Neural progenitor cell (in vitro differentiated cells): Measurements from ENCODE around the gene LAMTOR5. TPM values are rescaled to one million over a fixed set of nuclear protein-coding genes. Genes with fewer than 3 reads are reported as not detected.

Experiments used
- DNase-seq: peaks from one replicate; pipeline ENCODE4 v3.0.0-alpha.2; 2016; ENCODE audit warnings: low spot score
- H2AFZ ChIP-seq: fragments of 200-600 bp; sonication (generic); replicated peaks from 2 replicates; pipeline ENCODE4 v1.6.1; 2016; ENCODE audit warnings: antibody characterized with exemption
- H3F3A ChIP-seq: fragments of 200-600 bp; sonication (generic); 2 replicates; pipeline ENCODE4 v1.6.1; 2016; ENCODE audit warnings: antibody characterized with exemption, low read depth
- H3K27ac ChIP-seq: fragments of 200-600 bp; sonication (generic); 2 replicates; pipeline ENCODE4 v1.5.1; 2016; ENCODE audit warnings: mild to moderate bottlenecking
- H3K27me3 ChIP-seq: fragments of 200-600 bp; sonication (generic); 2 replicates; pipeline ENCODE4 v1.6.1; 2016; ENCODE audit warnings: mild to moderate bottlenecking, moderate library complexity
- H3K36me3 ChIP-seq: fragments of 200-600 bp; sonication (generic); 2 replicates; pipeline ENCODE4 v1.5.1; 2016
- H3K4me1 ChIP-seq: fragments of 200-600 bp; sonication (generic); 2 replicates; pipeline ENCODE4 v1.6.1; 2016; ENCODE audit warnings: mixed run types
- H3K4me2 ChIP-seq: fragments of 200-600 bp; sonication (generic); 2 replicates; pipeline ENCODE4 v1.6.1; 2016
- H3K4me3 ChIP-seq: fragments of 200-600 bp; sonication (generic); 2 replicates; pipeline ENCODE4 v1.5.1; 2016
- H3K79me2 ChIP-seq: fragments of 200-600 bp; sonication (generic); 2 replicates; pipeline ENCODE4 v1.6.1; 2016; ENCODE audit warnings: low read depth
- H3K9ac ChIP-seq: fragments of 200-600 bp; sonication (generic); 2 replicates; pipeline ENCODE4 v1.6.1; 2016
- H3K9me3 ChIP-seq: fragments of 200-600 bp; sonication (generic); 2 replicates; pipeline ENCODE4 v1.5.1; 2016; ENCODE audit warnings: low read depth
- H4K20me1 ChIP-seq: fragments of 200-600 bp; sonication (generic); 2 replicates; pipeline ENCODE4 v1.6.1; 2016; ENCODE audit warnings: low read depth
- H3K27ac Mint-ChIP-seq: 3 replicates; pipeline ENCODE4 v1.8.0; 2021; ENCODE audit warnings: mixed read lengths
- H3K27me3 Mint-ChIP-seq: 2 replicates; pipeline ENCODE4 v1.8.0; 2022; ENCODE audit warnings: low read depth, mild to moderate bottlenecking, inconsistent platforms, moderate library complexity, mixed read lengths; ENCODE audit not compliant: insufficient read depth
- H3K36me3 Mint-ChIP-seq: 3 replicates; pipeline ENCODE4 v1.8.0; 2021; ENCODE audit warnings: mixed read lengths
- H3K4me1 Mint-ChIP-seq: 3 replicates; pipeline ENCODE4 v1.8.0; 2021; ENCODE audit warnings: mixed read lengths
- H3K4me3 Mint-ChIP-seq: 3 replicates; pipeline ENCODE4 v1.8.0; 2021; ENCODE audit warnings: mild to moderate bottlenecking, moderate library complexity, mixed read lengths
- H3K9me3 Mint-ChIP-seq: 3 replicates; pipeline ENCODE4 v1.8.0; 2020; ENCODE audit warnings: mixed read lengths
- CTCF ChIP-seq: fragments of 200-600 bp; sonication (generic); IDR thresholded peaks from 2 replicates; pipeline ENCODE4 v1.5.1; 2017; ENCODE audit warnings: antibody characterized with exemption, mild to moderate bottlenecking
- EZH2 ChIP-seq: fragments of 200-600 bp; sonication (generic); IDR thresholded peaks from 2 replicates; pipeline ENCODE4 v1.6.1; 2017; ENCODE audit warnings: antibody characterized with exemption, mild to moderate bottlenecking, moderate library complexity
- EZH2phosphoT487 ChIP-seq: fragments of 200-600 bp; sonication (generic); IDR thresholded peaks from 2 replicates; pipeline ENCODE4 v1.6.1; 2017; ENCODE audit warnings: antibody characterized with exemption
- total RNA-seq: library from RNA; depleted of rRNA; stranded (reverse); fragments of >200 nt; gene quantifications from 2 replicates; pipeline ENCODE4 v1.2.3, GENCODE V29; 2015; ENCODE audit warnings: low replicate concordance

LAMTOR5 gene
- total RNA-seq, 1 donor from 2014 or later = 46.8 TPM

- no peaks in the 10 kb centered on the region for H3K27me3 Mint-ChIP-seq
- Histone ChIP-seq H3K9me3 (no peaks in the 10 kb centered on the region), H4K20me1 (no peaks in the 10 kb centered on the region), H3K27ac (no peak overlapping the region), H3K9ac (no peak overlapping the region), H3F3A (no peaks in the 10 kb centered on the region), H3K4me2 (no peak overlapping the region), H3K36me3 (peaks cover 1% of the 10 kb centered on the region), H3K27me3 (no peaks in the 10 kb centered on the region), H3K4me3 (no peak overlapping the region), H3K79me2 (no peaks in the 10 kb centered on the region), H2AFZ (no peak overlapping the region), H3K4me1 (no peaks in the 10 kb centered on the region)
- TF ChIP-seq CTCF = no peak
- TF ChIP-seq EZH2 = no peak
- TF ChIP-seq EZH2phosphoT487 = no peak
- no peaks in the 10 kb centered on the region for H3K9me3 Mint-ChIP-seq
- H3K27ac Mint-ChIP-seq = no peak overlapping the region
- no peaks in the 10 kb centered on the region for H3K4me1 Mint-ChIP-seq
- H3K36me3 Mint-ChIP-seq = peaks cover 6% of the 10 kb centered on the region
- no peak overlapping the region for H3K4me3 Mint-ChIP-seq
- DNase-seq = no peak
These were observed 24.1 kb downstream of the LAMTOR5 start for GRCh38 chr1:110383251-110383990.

- Histone ChIP-seq H3K79me2 (no peaks in the 10 kb centered on the region), H3K4me3 (no peak overlapping the region), H3K9me3 (no peaks in the 10 kb centered on the region), H2AFZ (no peak overlapping the region), H4K20me1 (no peaks in the 10 kb centered on the region), H3K36me3 (peaks cover 4% of the 10 kb centered on the region), H3K4me2 (no peak overlapping the region), H3K27ac (no peak overlapping the region), H3K4me1 (no peaks in the 10 kb centered on the region), H3F3A (no peaks in the 10 kb centered on the region), H3K9ac (no peak overlapping the region), H3K27me3 (no peaks in the 10 kb centered on the region)
- DNase-seq = no peak
- Mint-ChIP-seq H3K4me1 (no peaks in the 10 kb centered on the region), H3K27me3 (no peaks in the 10 kb centered on the region), H3K9me3 (no peaks in the 10 kb centered on the region), H3K4me3 (no peak overlapping the region), H3K36me3 (peaks cover 15% of the 10 kb centered on the region), H3K27ac (no peak overlapping the region)
- TF ChIP-seq CTCF = no peak
- no peak for TF ChIP-seq EZH2
- no peak for TF ChIP-seq EZH2phosphoT487
These were observed 26.7 kb downstream of the LAMTOR5 start for GRCh38 chr1:110380672-110381283.

GRCh38 chr1:110375490-110375889, 32.0 kb downstream of the LAMTOR5 start:
- Histone ChIP-seq H3K27ac (no peak overlapping the region), H3K9ac (no peak overlapping the region), H3K4me1 (no peaks in the 10 kb centered on the region), H3K27me3 (no peaks in the 10 kb centered on the region), H4K20me1 (peaks cover 6% of the 10 kb centered on the region), H3F3A (no peaks in the 10 kb centered on the region), H3K9me3 (no peaks in the 10 kb centered on the region), H3K4me2 (no peak overlapping the region), H3K79me2 (peaks cover 15% of the 10 kb centered on the region), H3K4me3 (no peak overlapping the region), H2AFZ (no peak overlapping the region), H3K36me3 (peaks cover 19% of the 10 kb centered on the region)
- H3K9me3 Mint-ChIP-seq = no peaks in the 10 kb centered on the region
- no peaks in the 10 kb centered on the region for H3K27me3 Mint-ChIP-seq
- H3K36me3 Mint-ChIP-seq = peaks cover 22% of the 10 kb centered on the region
- H3K4me3 Mint-ChIP-seq = no peak overlapping the region
- H3K27ac Mint-ChIP-seq = no peak overlapping the region
- no peak for DNase-seq
- no peaks in the 10 kb centered on the region for H3K4me1 Mint-ChIP-seq
- TF ChIP-seq EZH2 = no peak

- H3K4me3 Mint-ChIP-seq = no peak overlapping the region
- Histone ChIP-seq H3F3A (no peaks in the 10 kb centered on the region), H2AFZ (no peak overlapping the region), H3K36me3 (peaks cover 15% of the 10 kb centered on the region), H3K9ac (no peak overlapping the region), H3K27me3 (no peaks in the 10 kb centered on the region), H3K79me2 (peaks cover 56% of the 10 kb centered on the region), H3K9me3 (no peaks in the 10 kb centered on the region), H3K27ac (no peak overlapping the region), H3K4me1 (no peaks in the 10 kb centered on the region), H3K4me2 (no peak overlapping the region), H3K4me3 (no peak overlapping the region), H4K20me1 (peaks cover 21% of the 10 kb centered on the region)
- DNase-seq = no peak
- H3K27ac Mint-ChIP-seq = no peak overlapping the region
- no peaks in the 10 kb centered on the region for H3K27me3 Mint-ChIP-seq
- TF ChIP-seq EZH2phosphoT487 (no peak), EZH2 (no peak), CTCF (no peak)
- H3K36me3 Mint-ChIP-seq = peaks cover 7% of the 10 kb centered on the region
- no peaks in the 10 kb centered on the region for H3K9me3 Mint-ChIP-seq
- no peaks in the 10 kb centered on the region for H3K4me1 Mint-ChIP-seq
These were observed 36.7 kb downstream of the LAMTOR5 start for GRCh38 chr1:110370827-110371226.
